ENCODE results near the gene CNBP.

DNA sequence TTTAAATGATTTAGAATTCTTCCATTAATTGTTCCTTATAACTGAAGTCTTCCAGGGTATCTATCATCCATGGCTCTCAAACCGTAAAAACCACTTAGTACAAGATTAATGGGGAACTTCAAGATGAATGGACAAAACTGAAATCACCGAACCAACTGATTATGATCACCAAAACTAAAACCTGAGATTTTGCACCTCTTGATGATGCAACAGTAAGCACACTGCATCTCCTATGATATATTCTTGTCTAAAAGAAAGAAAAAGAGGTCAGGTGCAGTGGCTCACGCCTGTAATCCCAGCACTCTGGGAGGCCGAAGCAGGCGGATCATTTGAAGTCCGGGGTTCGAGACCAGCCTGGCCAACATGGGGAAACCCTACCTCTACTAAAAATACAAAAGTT, 19.2 kb downstream of the CNBP start:
- TF ChIP-seq, protein P1, sequence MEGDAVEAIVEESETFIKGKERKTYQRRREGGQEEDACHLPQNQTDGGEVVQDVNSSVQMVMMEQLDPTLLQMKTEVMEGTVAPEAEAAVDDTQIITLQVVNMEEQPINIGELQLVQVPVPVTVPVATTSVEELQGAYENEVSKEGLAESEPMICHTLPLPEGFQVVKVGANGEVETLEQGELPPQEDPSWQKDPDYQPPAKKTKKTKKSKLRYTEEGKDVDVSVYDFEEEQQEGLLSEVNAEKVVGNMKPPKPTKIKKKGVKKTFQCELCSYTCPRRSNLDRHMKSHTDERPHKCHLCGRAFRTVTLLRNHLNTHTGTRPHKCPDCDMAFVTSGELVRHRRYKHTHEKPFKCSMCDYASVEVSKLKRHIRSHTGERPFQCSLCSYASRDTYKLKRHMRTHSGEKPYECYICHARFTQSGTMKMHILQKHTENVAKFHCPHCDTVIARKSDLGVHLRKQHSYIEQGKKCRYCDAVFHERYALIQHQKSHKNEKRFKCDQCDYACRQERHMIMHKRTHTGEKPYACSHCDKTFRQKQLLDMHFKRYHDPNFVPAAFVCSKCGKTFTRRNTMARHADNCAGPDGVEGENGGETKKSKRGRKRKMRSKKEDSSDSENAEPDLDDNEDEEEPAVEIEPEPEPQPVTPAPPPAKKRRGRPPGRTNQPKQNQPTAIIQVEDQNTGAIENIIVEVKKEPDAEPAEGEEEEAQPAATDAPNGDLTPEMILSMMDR (conservative IDR thresholded peaks at IDR 0.05), result no peak
- no peak for TF ChIP-seq ZFX (IDR thresholded peaks at IDR 0.05)

Measured in C4-2B (cell line).